HG02885 (cell line): Measurements from ENCODE around the gene SPRY1.
A peak's percentile ranks its signal among the peaks of the same experiment; 100 is the strongest.

Experiments used
- ATAC-seq: cut with Tn5 transposase; IDR thresholded peaks from one replicate; pipeline ENCODE4 v1.9.1; 2021; ENCODE audit warnings: mild to moderate bottlenecking; ENCODE audit not compliant: unreplicated experiment, poor library complexity

Gene SPRY1

GRCh38 chr4:123406872-123407271, 10.3 kb downstream of the SPRY1 start:
- no peak for ATAC-seq

GRCh38 chr4:123408471-123409084, 12.0 kb downstream of the SPRY1 start:
- ATAC-seq: no peak

GRCh38 chr4:123409334-123409733, 12.7 kb downstream of the SPRY1 start:
- ATAC-seq: no peak

GRCh38 chr4:123411514-123411913, 14.9 kb downstream of the SPRY1 start:
- no peak for ATAC-seq

- peak; percentile 90 for ATAC-seq
Measured at GRCh38 chr4:123412091-123412505, 15.5 kb downstream of the SPRY1 start.

GRCh38 chr4:123412700-123413512, 16.3 kb downstream of the SPRY1 start:
- ATAC-seq: no peak

- no peak for ATAC-seq
Measured at GRCh38 chr4:123415576-123415975, 19.0 kb downstream of the SPRY1 start.

GRCh38 chr4:123415977-123416376, 19.4 kb downstream of the SPRY1 start:
- ATAC-seq: no peak

GRCh38 chr4:123417813-123418212, 21.2 kb downstream of the SPRY1 start:
- ATAC-seq: no peak

GRCh38 chr4:123418351-123418931, 21.8 kb downstream of the SPRY1 start:
- ATAC-seq: peak; percentile 71

GRCh38 chr4:123419885-123420755, 23.5 kb downstream of the SPRY1 start:
- ATAC-seq: no peak

- no peak for ATAC-seq
Measured at GRCh38 chr4:123421227-123421936, 24.8 kb downstream of the SPRY1 start.

- ATAC-seq: no peak
Measured at GRCh38 chr4:123421937-123422781, 25.6 kb downstream of the SPRY1 start.

- ATAC-seq: no peak
Measured at GRCh38 chr4:123423819-123424218, 27.2 kb downstream of the SPRY1 start.

GRCh38 chr4:123427951-123428350, 31.4 kb downstream of the SPRY1 start:
- no peak for ATAC-seq

GRCh38 chr4:123430031-123430430, 33.4 kb downstream of the SPRY1 start:
- no peak for ATAC-seq

- no peak for ATAC-seq
Measured at GRCh38 chr4:123430501-123430900, 33.9 kb downstream of the SPRY1 start.

- ATAC-seq: no peak
Measured at GRCh38 chr4:123433573-123433972, 37.0 kb downstream of the SPRY1 start.

GRCh38 chr4:123433976-123434375, 37.4 kb downstream of the SPRY1 start:
- no peak for ATAC-seq
